GM19328 (cell line): Measurements from ENCODE around the gene CCL22.

ENCODE experiments used
- ATAC-seq: cut with Tn5 transposase; IDR thresholded peaks from one replicate; pipeline ENCODE4 v1.9.1; 2021; ENCODE audit warnings: mild to moderate bottlenecking, moderate library complexity; ENCODE audit not compliant: unreplicated experiment

The CCL22 gene

DNA sequence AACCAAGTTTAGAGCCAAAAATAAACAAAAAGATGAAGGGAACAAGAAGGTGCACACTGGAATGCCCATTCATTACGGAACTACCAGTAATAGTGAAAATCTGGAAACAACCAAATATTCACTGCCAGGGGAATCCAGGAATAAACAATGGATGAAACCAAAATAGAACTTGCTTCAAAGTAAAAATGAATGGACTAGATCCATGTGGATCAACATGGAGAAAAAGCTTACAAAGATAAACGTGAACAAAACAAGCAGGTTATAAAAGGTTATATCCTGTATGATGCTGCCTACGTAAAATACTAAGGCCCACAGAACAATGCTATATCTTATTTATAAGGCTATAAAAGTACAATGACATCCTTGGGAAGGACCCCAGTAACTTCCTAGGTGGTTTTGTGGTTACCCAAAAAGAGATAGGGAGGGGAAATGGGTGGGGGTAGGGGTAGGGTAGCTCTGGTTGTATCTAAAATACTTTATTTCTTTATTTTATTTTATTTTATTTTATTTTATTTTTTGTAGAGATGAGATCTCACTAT is 12.8 kb upstream of the CCL22 start:
- ATAC-seq: no peak

DNA sequence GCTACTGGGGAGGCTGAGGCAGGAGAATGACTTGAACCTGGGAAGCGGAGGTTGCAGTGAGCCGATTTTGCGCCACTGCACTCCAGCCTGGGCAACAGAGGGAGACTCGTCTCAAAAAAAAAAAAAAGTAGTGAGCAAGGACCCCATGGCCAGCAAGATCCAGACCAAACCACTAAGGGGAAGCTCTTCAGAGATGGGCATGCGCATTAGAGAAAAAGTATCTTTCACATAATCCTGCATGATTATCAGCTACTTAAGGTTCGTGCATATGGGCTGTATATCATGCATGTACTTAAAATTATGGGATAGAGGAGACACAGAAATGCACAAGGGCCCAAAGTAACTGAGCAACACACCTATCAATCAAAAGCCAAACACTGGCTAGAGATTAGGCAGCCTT is 10.7 kb upstream of the CCL22 start:
- ATAC-seq: no peak

DNA sequence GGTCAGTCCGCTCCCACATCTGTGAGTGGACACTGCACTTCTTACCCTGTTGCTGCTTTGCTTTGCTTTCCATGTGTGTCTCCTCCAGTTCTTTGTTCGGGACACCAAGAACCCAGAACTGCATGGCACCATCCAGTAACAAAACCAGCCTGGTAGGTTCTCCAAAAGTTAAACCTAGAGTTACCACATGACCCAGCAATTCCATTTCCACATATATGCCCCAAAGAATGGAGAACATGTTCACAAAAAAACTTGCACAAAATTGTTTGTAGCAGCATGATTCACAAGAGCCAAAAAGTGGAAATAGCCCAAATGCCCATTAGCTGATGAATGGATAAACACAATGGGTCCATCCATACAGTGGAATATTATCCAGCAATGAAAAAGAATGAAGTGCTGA is 10.3 kb upstream of the CCL22 start:
- no peak for ATAC-seq

DNA sequence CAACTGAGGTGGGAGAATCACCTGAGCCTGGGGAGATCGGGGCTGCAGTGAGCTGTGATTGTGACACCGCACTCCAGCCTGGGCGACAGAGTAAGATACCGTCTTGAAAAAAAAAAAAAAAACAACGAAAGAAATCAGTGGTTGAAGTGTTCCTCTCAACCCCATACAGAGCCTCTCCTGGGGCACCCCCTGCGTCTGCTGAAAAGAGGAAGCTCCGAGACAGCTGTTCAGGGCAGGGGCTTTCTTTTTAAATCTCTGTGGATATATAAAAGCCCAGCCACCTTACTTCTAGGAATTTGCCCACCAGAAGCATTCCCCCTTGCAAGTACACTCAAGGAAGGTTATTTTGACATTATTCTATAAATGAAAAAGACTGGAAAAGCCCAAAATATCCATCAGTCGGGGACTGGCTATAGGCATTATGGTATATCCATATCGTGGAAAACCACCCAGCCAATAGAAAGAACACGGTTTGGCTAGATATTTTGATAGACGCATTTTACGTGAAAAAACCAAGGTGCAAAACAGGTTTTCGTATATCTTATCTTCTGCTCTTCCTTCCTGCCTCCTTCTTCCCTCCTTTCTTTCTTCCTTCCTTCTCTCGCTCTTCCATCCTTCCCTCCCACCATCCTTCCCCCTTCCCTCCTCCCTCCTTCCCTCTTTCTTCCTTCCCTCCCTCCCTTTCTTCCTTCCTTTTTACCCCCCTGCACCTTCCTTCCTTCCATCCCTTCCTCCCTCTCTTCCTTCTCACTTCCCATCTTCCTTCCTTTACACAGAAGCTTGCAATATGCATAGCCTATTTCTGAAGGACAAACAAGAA is 9.2 kb upstream of the CCL22 start:
- peak; percentile 86 for ATAC-seq

DNA sequence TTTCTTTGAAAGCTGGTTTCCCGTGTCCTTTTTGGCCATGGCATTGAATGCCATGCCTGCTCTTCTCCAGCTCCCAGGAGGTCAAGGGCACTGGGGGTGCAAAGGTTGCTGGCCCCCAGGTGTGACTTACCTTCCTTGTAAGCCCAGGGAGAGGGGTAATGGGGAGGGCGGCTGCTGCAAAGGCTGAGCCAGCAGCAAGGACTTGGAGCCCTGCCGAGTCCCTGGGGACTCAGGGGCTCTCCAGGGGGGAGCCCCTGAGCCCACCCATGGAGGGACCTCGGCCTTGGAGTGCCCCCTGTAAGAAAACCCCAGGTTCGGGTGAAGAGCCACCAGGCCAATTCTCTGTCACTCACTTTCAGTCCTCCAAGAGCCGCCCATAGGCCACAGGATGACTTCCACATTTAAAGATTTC is 5.9 kb upstream of the CCL22 start:
- no peak for ATAC-seq

DNA sequence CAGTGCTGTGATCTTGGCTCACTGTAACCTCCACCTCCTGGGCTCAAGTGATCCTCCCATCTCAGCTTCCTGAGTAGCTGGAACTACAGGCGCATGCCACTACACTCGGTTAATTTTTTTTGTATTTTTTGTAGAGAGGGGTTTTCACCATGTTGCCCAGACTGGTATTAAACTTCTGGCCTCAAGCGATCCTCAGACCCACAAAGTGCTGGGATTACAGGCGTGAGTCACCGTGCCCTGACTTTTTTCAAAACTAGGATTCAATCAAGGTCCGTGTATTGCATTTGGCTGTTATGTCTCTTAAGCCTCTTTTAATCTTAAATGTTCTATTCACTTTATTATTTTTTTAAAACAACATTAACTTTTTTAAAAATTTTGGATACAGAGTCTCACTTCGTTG is 4.3 kb upstream of the CCL22 start:
- ATAC-seq: no peak

DNA sequence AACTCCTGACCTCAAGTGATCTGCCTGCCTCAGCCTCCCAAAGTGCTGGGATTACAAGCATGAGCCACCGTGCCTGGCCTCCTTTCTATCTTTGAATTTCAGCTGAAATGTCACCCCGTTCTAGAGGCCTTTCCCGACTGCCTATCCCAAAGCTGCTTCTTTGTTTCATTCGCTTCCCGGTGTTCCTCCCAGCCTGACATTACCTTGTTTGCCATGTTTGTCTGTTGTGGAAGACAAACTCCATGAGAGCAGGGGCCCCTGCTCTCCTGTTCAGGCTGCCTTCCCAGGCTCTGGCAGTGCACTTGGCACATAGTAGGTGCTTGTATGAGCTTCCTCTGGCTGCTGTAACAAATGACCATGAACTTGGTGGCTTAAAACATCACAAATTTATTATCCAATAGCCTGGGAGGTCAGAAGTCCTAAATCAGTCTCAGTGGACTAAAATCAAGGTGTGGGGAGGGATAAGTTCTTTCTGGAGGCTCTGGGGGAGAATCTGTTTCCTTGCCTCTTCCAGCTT is 2.6 kb upstream of the CCL22 start:
- no peak for ATAC-seq

DNA sequence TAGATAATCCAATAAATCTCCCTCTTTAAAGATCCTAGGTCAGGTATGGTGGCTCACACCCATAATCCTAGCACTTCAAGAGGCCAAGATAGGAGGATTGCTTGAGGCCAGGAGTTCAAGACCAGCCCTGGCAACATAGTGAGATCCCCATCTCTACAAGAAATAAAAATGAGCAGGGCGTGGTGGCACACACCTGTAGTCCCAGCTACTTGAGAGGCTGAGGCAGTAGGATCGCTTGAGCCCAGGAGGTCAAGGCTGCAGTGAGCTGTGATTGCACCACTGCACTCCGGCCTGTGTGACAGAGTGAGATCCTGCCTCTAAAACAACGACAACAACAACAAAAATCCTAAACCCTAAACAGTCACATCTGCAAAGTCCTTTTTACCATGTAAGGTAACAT is 2.0 kb upstream of the CCL22 start:
- ATAC-seq: no peak

DNA sequence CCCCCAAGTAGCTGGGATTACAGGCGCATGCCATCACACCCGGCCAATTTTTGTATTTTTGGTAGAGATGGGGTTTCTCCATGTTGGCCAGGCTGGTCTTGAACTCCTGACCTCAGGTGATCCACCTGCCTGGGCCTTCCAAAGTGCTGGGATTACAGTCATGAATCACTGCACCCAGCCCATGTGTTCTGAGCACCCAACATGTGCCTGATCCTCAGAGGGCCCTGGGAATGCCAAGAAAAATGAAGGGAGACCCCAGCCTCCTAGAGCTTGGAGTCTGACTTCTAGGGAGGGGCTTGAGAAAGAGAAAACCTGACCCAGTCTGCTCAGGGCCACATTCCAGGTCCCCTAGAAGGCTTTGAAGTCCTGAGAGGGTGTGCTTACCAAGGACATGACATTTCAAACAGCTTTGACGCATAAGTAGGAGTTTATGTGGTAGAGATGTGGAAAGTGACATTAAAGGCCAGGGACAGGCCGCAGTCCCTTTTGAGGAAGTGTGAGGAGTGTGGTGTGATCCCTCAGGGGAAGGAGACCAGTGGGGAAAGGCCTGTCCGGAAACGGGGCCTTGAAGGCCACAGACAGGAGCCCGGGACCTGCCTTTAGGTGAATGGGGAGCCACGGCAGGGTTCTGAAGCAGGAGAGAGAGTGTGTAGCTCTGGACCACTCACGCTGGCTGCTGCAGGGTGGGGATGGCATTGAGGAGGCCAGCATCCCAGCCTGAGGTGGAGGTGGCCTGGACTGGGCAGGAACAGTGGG is 1.1 kb upstream of the CCL22 start:
- no peak for ATAC-seq

DNA sequence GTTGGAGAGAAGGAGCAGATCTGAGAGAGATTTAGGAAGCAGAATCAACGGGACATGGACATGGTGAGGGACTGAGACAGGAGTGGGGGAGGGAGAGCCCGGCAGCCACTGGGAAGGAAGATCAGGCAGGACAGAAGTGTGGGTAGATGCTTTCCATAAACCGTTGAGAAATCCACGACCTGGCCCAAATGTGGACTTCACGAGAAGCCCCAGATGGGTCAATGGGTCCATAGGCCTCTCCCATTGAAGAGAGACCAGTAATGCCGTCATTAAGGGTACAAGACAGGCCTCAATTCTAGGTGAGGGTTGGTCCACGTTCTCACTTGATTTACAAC is 530 bp upstream of the CCL22 start:
- ATAC-seq: no peak

DNA sequence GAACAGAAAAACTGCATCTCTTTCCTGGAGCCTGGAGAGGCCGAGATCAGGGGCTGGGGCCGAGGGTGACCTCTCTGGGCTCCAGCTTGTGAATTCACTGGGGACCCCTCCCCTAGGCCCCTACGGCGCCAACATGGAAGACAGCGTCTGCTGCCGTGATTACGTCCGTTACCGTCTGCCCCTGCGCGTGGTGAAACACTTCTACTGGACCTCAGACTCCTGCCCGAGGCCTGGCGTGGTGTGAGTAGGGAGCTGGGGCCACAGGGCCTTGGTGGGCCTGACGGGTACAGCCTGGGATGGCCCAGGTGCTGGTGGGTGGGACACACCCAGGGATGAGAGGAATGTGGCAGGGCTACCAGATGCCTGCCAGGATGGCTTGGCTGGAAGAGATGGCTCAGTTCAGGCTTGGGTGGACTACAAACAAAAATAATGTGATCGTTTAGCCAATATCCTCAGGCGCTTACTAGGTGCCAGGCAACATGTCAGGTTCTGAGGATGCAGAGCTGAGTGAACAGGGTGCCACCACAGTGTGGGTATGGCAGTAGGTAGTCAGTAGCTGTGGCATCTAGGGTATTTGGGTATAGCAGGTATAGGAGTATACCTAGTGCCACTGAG is 1.8 kb downstream of the CCL22 start:
- no peak for ATAC-seq

DNA sequence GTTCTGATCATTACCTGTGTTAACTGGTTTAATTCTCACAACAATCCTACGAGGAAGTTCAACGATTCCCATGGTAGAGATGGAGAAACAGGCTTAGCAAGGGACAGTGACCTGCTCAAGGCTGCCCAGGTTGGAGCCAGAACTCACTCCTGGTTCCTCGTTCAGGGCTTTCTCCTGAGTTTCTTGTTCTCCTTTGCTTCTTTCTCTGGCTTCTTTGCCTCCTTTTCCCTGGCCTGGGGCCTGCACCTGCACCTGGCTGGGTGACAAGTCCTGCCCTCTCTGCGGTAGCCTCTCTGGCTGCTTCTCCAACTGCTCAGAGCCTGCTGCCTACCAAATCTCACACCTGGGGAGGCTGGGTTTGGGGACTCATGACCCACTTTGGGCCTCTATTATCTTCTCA is 2.8 kb downstream of the CCL22 start:
- no peak for ATAC-seq

DNA sequence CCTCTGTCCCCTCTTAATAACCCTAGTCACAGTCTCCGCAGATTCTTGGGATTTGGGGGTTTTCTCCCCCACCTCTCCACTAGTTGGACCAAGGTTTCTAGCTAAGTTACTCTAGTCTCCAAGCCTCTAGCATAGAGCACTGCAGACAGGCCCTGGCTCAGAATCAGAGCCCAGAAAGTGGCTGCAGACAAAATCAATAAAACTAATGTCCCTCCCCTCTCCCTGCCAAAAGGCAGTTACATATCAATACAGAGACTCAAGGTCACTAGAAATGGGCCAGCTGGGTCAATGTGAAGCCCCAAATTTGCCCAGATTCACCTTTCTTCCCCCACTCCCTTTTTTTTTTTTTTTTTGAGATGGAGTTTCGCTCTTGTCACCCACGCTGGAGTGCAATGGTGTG is 5.6 kb downstream of the CCL22 start:
- no peak for ATAC-seq

DNA sequence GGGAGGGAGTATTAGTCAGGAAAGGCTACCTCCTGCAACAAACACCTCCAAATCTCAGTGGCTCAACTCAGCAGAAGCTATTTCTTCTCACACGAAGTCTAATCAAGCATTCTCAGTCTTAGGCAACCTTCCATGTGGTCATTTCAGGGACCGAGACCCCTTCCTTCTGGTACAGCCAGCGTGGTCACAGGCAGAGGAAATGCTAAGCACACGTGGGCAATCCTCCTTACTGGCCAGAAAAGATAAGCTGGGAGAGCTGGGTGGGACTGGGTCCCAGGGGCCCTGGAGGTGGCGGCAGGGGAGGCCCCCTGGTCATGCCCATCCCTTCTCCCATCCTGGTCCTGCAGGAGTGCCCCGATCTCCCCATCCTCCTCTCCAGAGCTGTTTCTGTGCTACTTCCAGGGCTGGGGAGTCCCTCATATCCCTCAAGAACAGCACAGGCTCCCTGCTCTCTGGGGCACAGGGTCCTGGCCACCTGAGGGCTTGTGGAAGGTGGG is 8.0 kb downstream of the CCL22 start:
- no peak for ATAC-seq

DNA sequence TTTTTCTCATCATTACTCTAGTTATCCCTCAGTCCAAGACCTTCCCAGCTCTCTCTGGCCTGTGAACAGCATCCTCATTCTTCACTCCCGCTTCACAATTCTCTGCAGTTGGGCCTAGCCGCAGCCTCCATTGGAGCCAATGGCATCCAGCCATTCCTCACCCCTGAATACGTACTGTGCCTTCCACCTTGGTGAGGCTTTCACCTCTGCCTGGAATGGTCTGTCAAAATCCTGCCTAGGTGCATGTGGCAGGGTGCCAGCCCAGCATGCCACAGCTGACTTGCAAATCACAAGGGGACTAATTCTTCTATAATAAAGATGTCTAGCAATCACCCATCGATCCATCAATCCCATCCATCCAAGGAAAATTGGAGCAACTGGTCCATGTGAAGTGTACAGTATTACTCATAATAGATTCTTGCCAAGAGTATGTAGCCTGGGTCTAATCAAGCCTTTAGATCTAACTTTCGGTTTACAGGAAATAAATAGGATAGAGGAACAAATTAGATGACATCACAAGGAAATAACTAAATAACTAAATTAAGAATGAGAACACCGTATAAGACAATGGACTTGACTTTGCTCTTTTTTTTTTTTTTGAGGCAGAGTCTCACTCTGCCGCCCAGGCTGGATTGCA is 8.7 kb downstream of the CCL22 start:
- no peak for ATAC-seq

DNA sequence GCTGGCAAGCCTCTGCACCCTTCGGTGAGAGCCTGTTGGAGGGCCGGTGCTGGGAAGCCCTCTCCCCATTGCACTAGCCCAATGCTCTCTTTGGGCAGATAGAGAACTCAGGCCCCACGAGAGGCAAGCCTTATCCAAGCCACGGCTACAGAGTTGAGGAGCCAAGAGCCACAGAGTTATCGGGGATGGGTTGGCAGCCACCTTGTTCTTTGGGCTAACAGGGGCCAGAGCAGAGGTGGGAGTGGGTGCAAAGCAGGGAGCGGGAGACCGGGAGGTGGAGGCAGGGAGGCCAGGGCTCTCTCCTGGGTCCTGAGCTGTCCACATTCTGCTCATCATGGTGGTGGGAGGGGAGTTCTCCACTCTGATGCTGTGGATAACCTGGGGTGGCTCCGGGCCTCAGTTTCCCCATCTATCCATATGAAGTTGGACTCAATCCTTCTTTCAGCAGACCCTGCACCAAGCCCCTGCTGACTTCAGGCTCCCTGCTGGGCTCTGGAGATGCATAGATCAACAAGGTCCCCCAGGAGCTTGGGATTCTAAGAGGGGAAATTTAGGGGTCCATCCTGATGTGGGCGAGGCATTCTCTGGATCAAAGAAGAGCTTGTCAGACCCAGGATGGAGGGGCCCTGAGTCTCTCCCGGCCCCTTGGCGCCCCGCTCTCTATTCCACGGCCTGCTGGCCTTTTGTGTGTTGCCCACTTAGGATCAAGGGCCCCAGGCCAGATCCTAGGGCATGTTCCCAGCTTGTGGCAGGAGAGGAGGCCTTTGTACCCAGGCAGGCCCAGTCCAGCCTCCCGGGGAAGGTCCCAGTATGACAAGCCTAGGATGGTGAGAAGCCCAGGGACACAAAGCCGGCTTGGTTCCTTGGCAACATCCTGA is 13.2 kb downstream of the CCL22 start:
- no peak for ATAC-seq

DNA sequence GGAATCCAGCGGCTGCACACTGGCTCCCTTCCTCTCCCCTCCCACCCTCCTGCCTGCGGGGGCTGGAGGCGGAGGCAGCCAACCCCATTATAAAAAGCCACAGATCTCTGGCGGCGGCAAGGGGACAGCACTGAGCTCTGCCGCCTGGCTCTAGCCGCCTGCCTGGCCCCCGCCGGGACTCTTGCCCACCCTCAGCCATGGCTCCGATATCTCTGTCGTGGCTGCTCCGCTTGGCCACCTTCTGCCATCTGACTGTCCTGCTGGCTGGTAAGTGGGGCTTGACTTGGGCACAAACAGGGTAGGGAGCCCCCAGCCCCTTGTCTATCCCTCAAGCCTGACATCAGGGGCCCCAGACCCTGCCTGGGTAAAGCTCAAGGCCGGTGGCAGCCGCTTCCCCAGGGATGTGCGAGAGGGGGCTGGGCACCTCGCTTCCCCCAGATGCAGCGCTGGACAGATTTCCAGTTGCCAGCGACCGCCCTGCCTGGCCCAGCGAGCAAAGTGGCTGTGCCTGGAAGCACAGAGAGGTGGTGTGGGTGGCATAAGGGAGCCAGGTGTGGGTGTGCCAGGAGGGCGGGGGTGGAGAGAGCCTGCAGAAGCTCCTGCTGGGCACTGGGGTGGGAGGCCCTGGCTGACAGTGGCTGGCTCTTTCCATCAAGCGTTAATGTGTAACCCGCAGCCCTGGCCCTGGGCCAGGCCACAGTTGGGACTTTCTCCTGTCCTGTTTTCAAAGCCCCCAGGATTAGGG is 14.0 kb downstream of the CCL22 start, which contains the start of gene CX3CL1:
TSS of gene CX3CL1 (plus strand) at position 119 of the 745 bp plus-strand sequence. CDS start at position 198, 79 bp downstream.
- ATAC-seq: no peak

DNA sequence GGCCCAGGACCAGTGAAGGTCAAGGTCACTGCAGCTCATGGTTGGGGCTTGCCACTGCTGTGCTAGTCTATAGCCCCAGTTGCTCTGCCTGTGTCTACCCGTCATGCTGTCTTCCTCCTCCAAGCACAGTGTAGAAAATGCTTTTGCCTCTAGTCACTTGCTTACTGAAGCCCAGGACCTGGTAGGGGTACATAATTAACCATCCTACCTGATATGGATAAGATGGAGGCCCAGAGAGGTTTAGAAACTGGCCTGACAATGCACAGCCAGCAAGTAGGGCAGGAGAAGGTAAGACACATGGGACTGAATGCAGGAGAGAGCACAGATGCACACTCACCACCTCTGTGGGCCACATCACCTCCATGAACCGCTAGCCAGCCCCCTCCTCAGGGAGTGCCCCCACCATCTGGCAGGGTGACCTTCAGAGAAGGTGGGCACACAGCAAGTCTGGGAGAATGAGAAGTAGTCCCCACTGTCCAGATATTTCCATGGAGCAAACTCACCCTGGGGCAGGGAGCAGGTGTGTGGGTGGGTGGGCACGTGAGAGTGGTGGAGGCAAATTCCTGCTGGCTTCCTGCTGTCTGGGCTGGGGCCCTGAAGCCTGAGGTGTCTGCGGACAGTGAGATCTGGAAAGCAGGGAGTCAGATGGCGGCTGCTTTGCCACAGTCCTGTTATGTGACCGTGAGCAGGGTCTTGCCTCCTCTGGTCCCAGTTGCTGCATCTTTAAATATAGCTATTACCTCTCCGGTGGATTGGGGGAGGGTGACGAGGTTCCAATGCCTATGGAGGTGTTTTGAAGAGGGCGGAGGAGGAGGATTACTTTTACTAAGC is 14.7 kb downstream of the CCL22 start:
- no peak for ATAC-seq
